GM23248 (cell line): ENCODE measurements around the gene ZDHHC13. TPM values are rescaled to one million over a fixed set of nuclear protein-coding genes. Genes with fewer than 3 reads are reported as not detected.

Experiments used
- DNase-seq: peaks from one replicate; pipeline ENCODE4 v3.0.0-alpha.2; 2015
- H2AFZ ChIP-seq: fragments of 200-600 bp; sonication (generic); 2 replicates; pipeline ENCODE4 v1.6.1; 2016; ENCODE audit warnings: antibody characterized with exemption
- H3F3A ChIP-seq: fragments of 200-600 bp; sonication (generic); 2 replicates; pipeline ENCODE4 v1.6.1; 2016; ENCODE audit warnings: mild to moderate bottlenecking, antibody characterized with exemption, mixed run types; ENCODE audit not compliant: insufficient read depth
- H3K27ac ChIP-seq: fragments of 200-600 bp; sonication (generic); 2 replicates; pipeline ENCODE4 v1.5.1; 2016; ENCODE audit warnings: mild to moderate bottlenecking
- H3K27me3 ChIP-seq: fragments of 200-600 bp; sonication (generic); replicated peaks from 2 replicates; pipeline ENCODE4 v1.6.1; 2016; ENCODE audit warnings: mild to moderate bottlenecking; ENCODE audit not compliant: insufficient read depth
- H3K36me3 ChIP-seq: fragments of 200-600 bp; sonication (generic); 2 replicates; pipeline ENCODE4 v1.6.1; 2016; ENCODE audit warnings: low read depth, mild to moderate bottlenecking
- H3K4me1 ChIP-seq: fragments of 200-600 bp; sonication (generic); 2 replicates; pipeline ENCODE4 v1.6.1; 2016; ENCODE audit warnings: mild to moderate bottlenecking; ENCODE audit not compliant: insufficient read depth
- H3K4me2 ChIP-seq: fragments of 200-600 bp; sonication (generic); one replicate; pipeline ENCODE4 v1.6.1; 2016; ENCODE audit warnings: mild to moderate bottlenecking; ENCODE audit not compliant: unreplicated experiment
- H3K4me3 ChIP-seq: fragments of 200-600 bp; sonication (generic); 2 replicates; pipeline ENCODE4 v1.5.1; 2016; ENCODE audit warnings: mild to moderate bottlenecking
- H3K79me2 ChIP-seq: fragments of 200-600 bp; sonication (generic); 2 replicates; pipeline ENCODE4 v1.6.1; 2016; ENCODE audit warnings: mild to moderate bottlenecking; ENCODE audit not compliant: insufficient read depth
- H3K9ac ChIP-seq: fragments of 200-600 bp; sonication (generic); 2 replicates; pipeline ENCODE4 v1.6.1; 2016; ENCODE audit warnings: mild to moderate bottlenecking
- H3K9me2 ChIP-seq: fragments of 200-600 bp; sonication (generic); 2 replicates; pipeline ENCODE4 v1.6.1; 2016; ENCODE audit warnings: mixed run types, mild to moderate bottlenecking, moderate library complexity; ENCODE audit not compliant: insufficient read depth
- H3K9me3 ChIP-seq: fragments of 200-600 bp; sonication (generic); one replicate; pipeline ENCODE4 v1.6.1; 2017; ENCODE audit warnings: low read depth
- H4K20me1 ChIP-seq: fragments of 200-600 bp; sonication (generic); 2 replicates; pipeline ENCODE4 v1.6.0; 2016; ENCODE audit not compliant: insufficient read depth
- EZH2 ChIP-seq: fragments of 200-600 bp; sonication (generic); IDR thresholded peaks from 2 replicates; pipeline ENCODE4 v1.6.1; 2018; ENCODE audit warnings: antibody characterized with exemption, mild to moderate bottlenecking; ENCODE audit not compliant: insufficient read depth, poor library complexity, severe bottlenecking
- EZH2phosphoT487 ChIP-seq: fragments of 200-600 bp; sonication (generic); IDR thresholded peaks from 2 replicates; pipeline ENCODE4 v1.6.1; 2018; ENCODE audit warnings: antibody characterized with exemption, moderate library complexity, mild to moderate bottlenecking, low read depth; ENCODE audit not compliant: insufficient read depth
- WGBS, 2 experiments: methylation state at CpG; one replicate each; pipeline ENCODE4 v1.1.6; 2015 to 2017; ENCODE audit warnings: low lambda C conversion rate in 2 of 2, low coverage in 1 of 2; ENCODE audit errors: missing lambda C conversion rate in 2 of 2; 5-methylcytosine and 5-hydroxymethylcytosine counted together
- in situ Hi-C: fragments of 300-500 bp; cut with MboI; formaldehyde crosslinking; loops from 2 replicates; pipeline ENCODE4 v1.15.0; 2020
- polyA plus RNA-seq: library from polyadenylated mRNA; unstranded; fragments of >200 nt; fragmentation: Nextera tagmentation; extraction: Ambion mirVana; gene quantifications from 2 replicates; pipeline ENCODE4 v1.2.1, GENCODE V29; 2016
- total RNA-seq: library from RNA; depleted of rRNA; stranded (reverse); fragments of >200 nt; shearing (Covaris generic); gene quantifications from 2 replicates; pipeline ENCODE4 v1.2.3, GENCODE V29; 2014; rRNA removed

Gene ZDHHC13
- total and polyA plus RNA-seq, 2 experiments from 2014 or later: 10.9 to 12.5 TPM

DNA sequence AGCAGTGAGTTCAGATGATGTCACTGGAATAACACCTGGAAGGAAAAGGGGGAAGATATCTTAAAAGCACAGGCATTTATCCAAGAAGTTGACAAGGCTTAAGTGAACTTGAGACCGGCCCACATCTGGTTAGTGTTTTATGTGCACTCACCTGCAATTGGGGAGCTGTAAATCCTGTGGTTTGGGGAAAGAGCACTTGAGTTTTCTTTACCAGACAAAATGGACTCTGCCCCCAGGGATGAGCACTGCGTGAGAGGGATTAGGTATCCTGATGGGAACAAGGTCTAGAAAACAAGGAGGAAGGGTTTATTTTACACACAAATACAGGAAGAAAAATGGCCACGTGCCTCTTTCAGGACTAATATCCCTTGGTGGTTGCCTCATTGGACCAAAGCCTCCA, 108.6 kb downstream of the ZDHHC13 start:
- in situ Hi-C loops: no loop called here
- no peaks in the 10 kb centered on the region for H3K4me1 ChIP-seq
- TF ChIP-seq EZH2 (no peak), EZH2phosphoT487 (no peak)
- H3K27me3 ChIP-seq: no peaks in the 10 kb centered on the region
- H4K20me1 ChIP-seq: no peaks in the 10 kb centered on the region
- no peaks in the 10 kb centered on the region for H3K36me3 ChIP-seq
- no peak overlapping the region for H3K4me3 ChIP-seq
- H2AFZ ChIP-seq: no peak overlapping the region
- H3K9me2 ChIP-seq: no peaks in the 10 kb centered on the region
- DNase-seq: no peak
- 85 to 92% methylated on average over 3 of the region's 3 CpGs for WGBS, 2 experiments
- H3K27ac ChIP-seq: no peak overlapping the region
- no peaks in the 10 kb centered on the region for H3F3A ChIP-seq
- H3K9ac ChIP-seq: no peak overlapping the region
- no peaks in the 10 kb centered on the region for H3K79me2 ChIP-seq
- no peaks in the 10 kb centered on the region for H3K9me3 ChIP-seq
- H3K4me2 ChIP-seq: no peak overlapping the region

Other genes with a start within 250 kb of the ZDHHC13 start
- gene MRGPRX1, start 177.8 kb upstream of the ZDHHC13 start, total RNA-seq: not detected in 2 replicates
- gene MRGPRX1, start 177.8 kb upstream of the ZDHHC13 start, polyA plus RNA-seq: not detected in 2 replicates
- gene MRGPRX2, start 56.5 kb upstream of the ZDHHC13 start, total RNA-seq: not detected in 2 replicates
- gene MRGPRX2, start 56.5 kb upstream of the ZDHHC13 start, polyA plus RNA-seq: not detected in 2 replicates
- not detected in 2 replicates for gene CSRP3, start 84.8 kb downstream of the ZDHHC13 start, total RNA-seq
- gene CSRP3, start 84.8 kb downstream of the ZDHHC13 start, polyA plus RNA-seq: not detected in 2 replicates
- gene E2F8, start 123.8 kb downstream of the ZDHHC13 start, total RNA-seq: 0.13 and 0.76 TPM in 2 replicates
- gene E2F8, start 123.8 kb downstream of the ZDHHC13 start, polyA plus RNA-seq: 1.1 and 1.4 TPM in 2 replicates